ENCODE data around the gene SLC25A42. TPM values are rescaled to one million over a fixed set of nuclear protein-coding genes. Genes with fewer than 3 reads are reported as not detected.

Gene SLC25A42
- total RNA-seq, 1 experiment from 2014 or later, result 8.0 TPM

GRCh38 chr19:19139876-19140229, 76.1 kb downstream of the SLC25A42 start:
- no TSS peak for BruUV-seq (replicated peaks)
- Histone ChIP-seq H3K9me2 (replicated peaks; ENCODE audit: low read length) (no peaks in the 10 kb centered on the region), H3K27ac (ENCODE audit: low read length) (no peak overlapping the region), H3K9ac (ENCODE audit: low read length) (no peak overlapping the region), H3F3A (ENCODE audit: low read length, unreplicated experiment) (no peaks in the 10 kb centered on the region), H3K4me1 (ENCODE audit: insufficient read depth, low read length) (peaks cover 11% of the 10 kb centered on the region; the same call in 1 of the 2 replicates), H3K36me3 (ENCODE audit: low read depth, low read length) (no peaks in the 10 kb centered on the region), H3K79me2 (ENCODE audit: low read length) (peaks cover 13% of the 10 kb centered on the region), H4K20me1 (ENCODE audit: low read length) (no peaks in the 10 kb centered on the region), H3K27me3 (ENCODE audit: low read length) (no peaks in the 10 kb centered on the region), H2AFZ (ENCODE audit: low read length) (no peak overlapping the region), H3K4me2 (ENCODE audit: low read length) (no peak overlapping the region), H3K4me3 (ENCODE audit: low read length) (no peak overlapping the region), H3K9me3 (ENCODE audit: low read length) (no peaks in the 10 kb centered on the region)
- ChIA-PET POLR2A (ENCODE audit: unreplicated experiment) (no interaction called here), CTCF (no interaction called here)
- no peak; the same call in 1 of the 2 replicates for TF ChIP-seq CTCF (conservative IDR thresholded peaks at IDR 0.05; ENCODE audit: low read depth, low read length)
- DNase-seq, result no peak
- no peak for ATAC-seq
- intact Hi-C loops (cut with micrococcal nuclease), result loop anchor here (2.0 kb wide), 1 partner anchor 85 kb away; no protein-coding TSS in a partner anchor

- Histone ChIP-seq H2AFZ (ENCODE audit: low read length) (no peak overlapping the region), H4K20me1 (ENCODE audit: low read length) (no peaks in the 10 kb centered on the region), H3K27me3 (ENCODE audit: low read length) (no peaks in the 10 kb centered on the region), H3K9me2 (replicated peaks; ENCODE audit: low read length) (no peaks in the 10 kb centered on the region), H3K4me1 (ENCODE audit: insufficient read depth, low read length) (peaks cover 11% of the 10 kb centered on the region; the same call in 1 of the 2 replicates), H3K9ac (ENCODE audit: low read length) (no peak overlapping the region), H3K36me3 (ENCODE audit: low read depth, low read length) (no peaks in the 10 kb centered on the region), H3K4me2 (ENCODE audit: low read length) (no peak overlapping the region), H3K4me3 (ENCODE audit: low read length) (no peak overlapping the region), H3K79me2 (ENCODE audit: low read length) (peaks cover 13% of the 10 kb centered on the region), H3K9me3 (ENCODE audit: low read length) (no peaks in the 10 kb centered on the region), H3K27ac (ENCODE audit: low read length) (no peak overlapping the region), H3F3A (ENCODE audit: low read length, unreplicated experiment) (no peaks in the 10 kb centered on the region)
- CTCF ChIA-PET, result interaction anchor here (0.6 kb wide), 1 partner anchor 34 kb away, joined by 3 read pairs; no protein-coding TSS in a partner anchor
- POLR2A ChIA-PET (ENCODE audit: unreplicated experiment), result no interaction called here
- no peak for DNase-seq
- intact Hi-C loops (cut with micrococcal nuclease), result no loop called here
- no peak for TF ChIP-seq CTCF (conservative IDR thresholded peaks at IDR 0.05; ENCODE audit: low read depth, low read length)
- no peak for TF ChIP-seq EZH2phosphoT487 (IDR thresholded peaks at IDR 0.05; ENCODE audit: borderline replicate concordance, low read length)
- TF ChIP-seq EZH2 (IDR thresholded peaks at IDR 0.05; ENCODE audit: low read length, unreplicated experiment), result no peak
- ATAC-seq, result no peak
- BruUV-seq (replicated peaks), result no TSS peak
These were observed 76.7 kb downstream of the SLC25A42 start for GRCh38 chr19:19140476-19140875.

DNA sequence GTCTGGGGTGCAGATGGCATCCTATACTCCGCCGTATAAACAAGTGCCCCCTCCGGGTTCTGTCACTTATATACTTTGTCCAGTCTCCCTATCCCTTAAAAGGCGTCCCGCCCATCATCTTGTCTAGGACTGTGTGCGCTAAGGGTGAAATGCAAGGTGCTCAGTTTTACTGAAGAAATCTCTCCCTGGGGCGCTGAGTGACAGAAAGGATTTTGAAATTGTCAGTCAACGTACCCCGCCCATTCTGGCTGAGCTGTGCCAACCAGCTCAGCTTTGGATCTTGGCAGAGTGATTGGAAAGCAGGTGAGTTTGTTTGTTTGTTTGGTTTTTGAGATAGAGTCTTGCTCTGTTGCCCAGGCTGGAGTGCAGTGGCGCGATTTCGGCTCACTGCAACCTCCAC, 78.6 kb downstream of the SLC25A42 start:
- Histone ChIP-seq H3K4me1 (ENCODE audit: insufficient read depth, low read length) (peaks cover 6% of the 10 kb centered on the region; the same call in 1 of the 2 replicates), H2AFZ (ENCODE audit: low read length) (no peak overlapping the region), H3K79me2 (ENCODE audit: low read length) (peaks cover 8% of the 10 kb centered on the region), H3K36me3 (ENCODE audit: low read depth, low read length) (no peaks in the 10 kb centered on the region; the same call in 1 of the 2 replicates), H3F3A (ENCODE audit: low read length, unreplicated experiment) (no peaks in the 10 kb centered on the region), H3K4me3 (ENCODE audit: low read length) (no peak overlapping the region), H3K27me3 (ENCODE audit: low read length) (no peaks in the 10 kb centered on the region), H3K9ac (ENCODE audit: low read length) (no peak overlapping the region), H3K27ac (ENCODE audit: low read length) (no peak overlapping the region), H3K9me2 (replicated peaks; ENCODE audit: low read length) (no peaks in the 10 kb centered on the region), H3K4me2 (ENCODE audit: low read length) (no peak overlapping the region), H4K20me1 (ENCODE audit: low read length) (no peaks in the 10 kb centered on the region), H3K9me3 (ENCODE audit: low read length) (no peaks in the 10 kb centered on the region)
- DNase-seq (no peak), ATAC-seq (no peak)
- BruUV-seq (replicated peaks), result no TSS peak
- intact Hi-C loops (cut with micrococcal nuclease), result no loop called here
- TF ChIP-seq EZH2 (IDR thresholded peaks at IDR 0.05; ENCODE audit: low read length, unreplicated experiment), result no peak
- TF ChIP-seq EZH2phosphoT487 (IDR thresholded peaks at IDR 0.05; ENCODE audit: borderline replicate concordance, low read length), result no peak
- no peak for TF ChIP-seq CTCF (conservative IDR thresholded peaks at IDR 0.05; ENCODE audit: low read depth, low read length)
- ChIA-PET POLR2A (ENCODE audit: unreplicated experiment) (no interaction called here), CTCF (no interaction called here)
